GM21529 (cell line): Measurements from ENCODE around the gene PDLIM1.

Source experiments
- ATAC-seq: cut with Tn5 transposase; IDR thresholded peaks from one replicate; pipeline ENCODE4 v1.9.1; 2021; ENCODE audit not compliant: unreplicated experiment

The PDLIM1 gene

GRCh38 chr10:95265572-95265971 is 25.2 kb downstream of the PDLIM1 start:
- ATAC-seq, result no peak

GRCh38 chr10:95264227-95265051 is 26.4 kb downstream of the PDLIM1 start:
- no peak for ATAC-seq

DNA sequence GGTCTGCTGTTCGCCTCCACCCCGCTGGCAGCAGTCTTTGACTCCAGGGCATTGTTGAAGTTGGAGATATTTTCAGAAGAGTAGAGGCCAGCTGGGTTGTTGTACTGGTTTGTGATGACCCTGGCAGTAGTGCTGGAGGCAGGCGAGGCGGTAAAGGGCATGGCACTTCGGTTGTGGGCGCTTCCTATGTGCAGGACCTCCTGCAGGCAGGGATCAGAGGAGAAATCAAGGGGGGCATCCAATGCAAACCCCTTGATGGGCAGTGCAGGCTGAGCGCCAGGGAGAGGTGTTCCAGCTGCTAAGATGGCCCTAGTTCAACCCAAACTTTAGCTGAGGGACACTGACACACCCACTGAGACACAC is 27.0 kb downstream of the PDLIM1 start:
- no peak for ATAC-seq

DNA sequence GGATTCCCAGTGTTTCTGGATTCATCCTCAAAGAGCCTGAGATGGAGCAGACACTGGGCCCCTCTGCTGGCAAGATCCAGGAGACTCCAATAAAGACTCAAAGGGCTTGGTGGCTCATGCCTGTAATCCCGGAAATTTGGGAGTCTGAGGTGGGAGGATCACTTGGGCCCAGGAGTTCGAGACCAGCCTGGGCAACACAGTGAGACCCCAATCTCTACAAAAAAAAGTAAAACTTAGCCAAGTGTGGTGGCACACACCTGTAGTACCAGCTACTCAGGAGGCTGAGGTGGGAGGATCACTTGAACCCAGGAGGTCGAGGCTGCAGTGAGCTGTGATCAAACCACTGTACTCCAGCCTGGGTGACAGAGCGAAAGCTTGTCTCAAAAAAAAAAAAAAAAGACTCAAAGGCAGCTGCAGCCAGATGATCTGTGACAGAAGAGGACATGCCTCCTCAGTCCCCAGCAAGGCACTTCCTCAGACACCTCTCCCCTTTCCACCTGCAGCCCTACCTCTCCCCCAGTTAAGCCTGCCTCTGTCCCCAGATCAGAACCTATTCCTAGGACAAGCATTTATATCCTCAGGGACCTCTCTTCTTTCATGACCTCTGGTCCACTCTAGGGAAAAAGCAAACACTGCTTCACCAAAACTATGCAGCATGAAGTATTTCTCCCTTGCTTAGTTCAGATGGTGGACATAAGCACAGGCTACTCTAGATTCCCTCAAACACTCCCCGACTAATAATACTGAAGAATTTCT is 27.9 kb downstream of the PDLIM1 start:
- ATAC-seq, result no peak

DNA sequence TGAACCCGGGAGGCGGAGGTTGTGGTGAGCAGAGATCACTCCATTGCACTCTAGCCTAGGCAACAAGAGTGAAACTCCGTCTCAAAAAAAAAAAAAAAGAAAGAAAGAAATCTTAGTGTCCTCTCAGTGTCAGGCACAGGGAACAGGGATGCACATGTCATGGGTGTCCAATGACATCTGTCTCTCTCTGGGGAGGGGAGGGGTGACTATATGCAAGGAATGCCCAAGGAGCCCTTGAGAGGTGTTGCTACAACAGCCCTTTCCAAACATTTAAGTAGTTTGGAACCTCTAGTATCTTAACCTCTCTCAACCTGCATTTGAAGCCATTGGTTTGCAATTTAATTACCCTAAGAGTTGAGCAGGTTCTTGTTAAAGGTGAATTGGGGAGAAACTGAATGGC is 28.9 kb downstream of the PDLIM1 start:
- ATAC-seq, result no peak

GRCh38 chr10:95260909-95261552 is 29.8 kb downstream of the PDLIM1 start:
- ATAC-seq, result no peak

- ATAC-seq, result peak; percentile 80
Measured at GRCh38 chr10:95260397-95260881, 30.4 kb downstream of the PDLIM1 start.

- no peak for ATAC-seq
Measured at GRCh38 chr10:95257849-95258248, 33.0 kb downstream of the PDLIM1 start.

DNA sequence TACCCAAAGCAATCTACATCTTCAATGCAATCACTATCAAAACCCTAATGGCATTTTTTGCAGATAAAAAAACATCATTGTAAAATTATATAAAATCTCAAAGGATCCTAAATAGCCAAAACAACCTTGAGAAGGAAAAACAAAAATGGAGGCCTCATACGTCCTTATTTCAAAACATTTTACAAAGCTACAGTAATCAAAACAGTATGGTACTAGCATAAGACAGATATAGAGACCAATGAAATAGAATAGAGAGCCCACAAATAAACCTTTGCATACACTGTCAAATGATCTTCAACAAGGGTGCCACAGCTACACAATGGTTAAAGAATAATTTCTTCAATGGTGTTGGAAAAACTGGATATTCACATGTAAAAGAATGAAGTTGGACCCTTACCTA is 34.5 kb downstream of the PDLIM1 start:
- ATAC-seq, result no peak

- peak; percentile 76 for ATAC-seq
Measured at GRCh38 chr10:95254629-95255028, 36.2 kb downstream of the PDLIM1 start.

DNA sequence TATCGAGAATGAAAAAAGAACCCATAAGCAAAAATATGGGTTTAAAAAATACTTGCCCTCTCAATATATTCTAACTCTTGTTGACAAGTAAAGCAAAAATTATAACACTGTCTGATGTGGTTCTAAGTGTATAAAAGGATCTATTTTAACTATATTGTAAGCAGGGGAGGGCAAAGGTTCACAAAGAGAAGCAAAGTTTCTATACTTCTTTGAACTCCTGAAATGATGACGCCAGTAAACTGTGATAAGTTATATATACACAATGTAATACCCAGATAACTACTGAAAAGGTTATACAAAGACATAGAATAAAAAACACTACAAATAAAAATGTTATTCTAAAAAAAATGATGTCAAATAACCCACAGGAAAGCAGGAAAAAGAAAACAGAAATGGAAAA is 37.1 kb downstream of the PDLIM1 start:
- ATAC-seq, result no peak

GRCh38 chr10:95253007-95253406 is 37.8 kb downstream of the PDLIM1 start:
- ATAC-seq, result no peak

- no peak for ATAC-seq
Measured at GRCh38 chr10:95250856-95251255, 39.9 kb downstream of the PDLIM1 start.

DNA sequence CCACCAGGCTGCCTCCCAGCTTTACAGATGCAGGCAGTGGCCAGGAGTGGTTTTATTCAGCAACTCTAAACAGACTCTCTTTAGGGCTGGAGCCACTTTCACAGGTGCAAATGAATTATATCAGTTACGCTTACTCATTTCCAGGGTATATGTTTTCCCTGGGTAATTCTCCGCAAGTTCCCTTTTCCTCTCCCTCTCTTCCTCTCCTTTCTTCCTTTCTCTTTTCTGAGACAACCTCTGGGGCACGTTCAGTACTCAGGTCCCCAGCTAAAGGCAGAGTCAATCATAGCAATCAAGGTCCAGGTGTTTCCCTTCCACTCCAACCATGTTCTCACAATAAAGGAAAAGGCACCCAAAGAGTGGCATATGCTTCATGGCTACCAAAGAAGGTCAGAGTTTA is 41.3 kb downstream of the PDLIM1 start:
- ATAC-seq, result no peak

- no peak for ATAC-seq
Measured at GRCh38 chr10:95248989-95249388, 41.8 kb downstream of the PDLIM1 start.

- no peak for ATAC-seq
Measured at GRCh38 chr10:95247881-95248583, 42.8 kb downstream of the PDLIM1 start.

GRCh38 chr10:95247200-95247880 is 43.5 kb downstream of the PDLIM1 start:
- no peak for ATAC-seq

DNA sequence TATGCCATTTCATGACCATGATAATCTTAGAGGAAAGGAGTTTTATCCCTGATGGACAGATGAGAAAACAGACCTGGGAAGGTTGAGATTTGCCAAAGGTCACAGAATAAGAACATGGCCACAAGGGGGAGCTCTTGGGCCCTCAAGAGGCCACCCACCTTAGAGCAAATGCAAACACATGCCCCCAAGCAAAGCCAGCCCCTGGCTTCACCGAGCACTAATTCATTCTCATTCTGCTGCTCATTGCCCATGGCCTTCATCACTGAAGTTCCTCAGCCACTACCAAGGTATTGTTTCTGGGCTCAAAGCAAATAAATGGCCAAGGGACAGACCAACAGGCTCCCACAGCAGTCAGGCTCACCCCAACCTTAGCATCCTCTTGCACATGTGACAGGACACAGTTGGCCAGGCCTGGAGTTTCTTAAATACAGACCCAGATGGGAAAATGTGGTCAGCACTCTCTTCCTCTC is 44.2 kb downstream of the PDLIM1 start:
- ATAC-seq, result no peak

- ATAC-seq, result peak; percentile 86
Measured at GRCh38 chr10:95245425-95246055, 45.3 kb downstream of the PDLIM1 start.

GRCh38 chr10:95244152-95244551 is 46.7 kb downstream of the PDLIM1 start:
- ATAC-seq, result no peak
